ENCODE measurements around the gene ZBTB7C. TPM values are rescaled to one million over a fixed set of nuclear protein-coding genes. Genes with fewer than 3 reads are reported as not detected.

The ZBTB7C gene
- total and polyA plus RNA-seq, 10 of the 15 experiments (the other 5 are each of a cell fraction or from before 2014, with no cell fraction given), result under 0.01 to 0.08 (median 0.01) TPM; not detected in 7

GRCh38 chr18:48336332-48336731 is 72.9 kb downstream of the ZBTB7C start (continued):
- TF ChIP-seq MXI1 (IDR thresholded peaks at IDR 0.05; ENCODE audit: low read depth, low read length) (no peak), PAX5 (IDR thresholded peaks at IDR 0.05; ENCODE audit: borderline replicate concordance, low read depth, low read length) (no peak)

- no peaks in the 10 kb centered on the region for H3K36me3 ChIP-seq (ENCODE audit: control insufficient read depth in 2 of 2, insufficient read depth in 2 of 2, low read length in 1 of 2)
- SMC1A ChIA-PET (ENCODE audit: uncharacterized antibody, unreplicated experiment), result no interaction called here
- CTCF ChIA-PET, result no interaction called here
- intact Hi-C loops (cut with micrococcal nuclease; ENCODE audit: unreplicated experiment) (no loop called here), in situ Hi-C loops (cut with MboI) (no loop called here)
- TF ChIP-seq IKZF1 (conservative IDR thresholded peaks at IDR 0.05), result no peak
- FAIRE-seq, result no peak
- no peaks in the 10 kb centered on the region for H4K20me1 ChIP-seq (ENCODE audit: control insufficient read depth, insufficient read depth)
- 3% methylated on average over 4 of the region's 4 CpGs for WGBS (ENCODE audit: insufficient coverage, insufficient replicate concordance, low lambda C conversion rate, missing lambda C conversion rate)
- no TSS peak for BruUV-seq (replicated peaks)
- H3K4me1 ChIP-seq (ENCODE audit: control insufficient read depth, insufficient read depth, low read length), result no peaks in the 10 kb centered on the region
- H3K9me3 ChIP-seq (replicated peaks; ENCODE audit: control insufficient read depth, insufficient read depth, low read length), result no peaks in the 10 kb centered on the region; the same call in 2 of the 3 replicates
- POLR2A ChIA-PET, result no interaction called here
- no peak for ATAC-seq
- H3K9ac ChIP-seq (ENCODE audit: control insufficient read depth, insufficient read depth, low read length), result no peak overlapping the region
- no peak overlapping the region for H2AFZ ChIP-seq (ENCODE audit: control insufficient read depth, low read depth, low read length)
- H3K27ac ChIP-seq (ENCODE audit: control insufficient read depth, insufficient read depth), result no peak overlapping the region
- H3K4me2 ChIP-seq (ENCODE audit: control insufficient read depth, insufficient read depth), result no peak overlapping the region
- RAD21 ChIA-PET (ENCODE audit: unreplicated experiment), result no interaction called here
- H3K79me2 ChIP-seq (ENCODE audit: control insufficient read depth, insufficient read depth, low read length), result no peaks in the 10 kb centered on the region
- no peak for DNase-seq (ENCODE audit: low read depth, low spot score)
- H3K27me3 ChIP-seq (replicated peaks in 1 of 2; ENCODE audit: control insufficient read depth in 2 of 2, insufficient read depth in 2 of 2, low read length in 1 of 2), result peaks cover 0 to 2% of the 10 kb centered on the region in 2 experiments; a peak in 1 of 4 replicates
- H3K4me3 ChIP-seq, result no peak overlapping the region
Observed at GRCh38 chr18:48335829-48336228, 73.4 kb downstream of the ZBTB7C start.

GRCh38 chr18:48334845-48335244 is 74.3 kb downstream of the ZBTB7C start:
- ATAC-seq (no peak), FAIRE-seq (no peak), DNase-seq (ENCODE audit: low read depth, low spot score) (no peak)
- BruUV-seq (replicated peaks), result no TSS peak
- ChIA-PET CTCF (interaction anchor here (0.7 kb wide), 1 partner anchor 302 kb away, joined by 3 read pairs; no protein-coding TSS in a partner anchor), SMC1A (ENCODE audit: uncharacterized antibody, unreplicated experiment) (no interaction called here), RAD21 (ENCODE audit: unreplicated experiment) (no interaction called here), POLR2A (no interaction called here)
- intact Hi-C loops (cut with micrococcal nuclease; ENCODE audit: unreplicated experiment) (no loop called here), in situ Hi-C loops (cut with MboI) (no loop called here)
- Histone ChIP-seq H3K9me3 (replicated peaks; ENCODE audit: control insufficient read depth, insufficient read depth, low read length) (no peaks in the 10 kb centered on the region; the same call in 2 of the 3 replicates), H3K4me1 (ENCODE audit: control insufficient read depth, insufficient read depth, low read length) (no peaks in the 10 kb centered on the region), H3K9ac (ENCODE audit: control insufficient read depth, insufficient read depth, low read length) (no peak overlapping the region), H3K79me2 (ENCODE audit: control insufficient read depth, insufficient read depth, low read length) (no peaks in the 10 kb centered on the region), H3K4me3 (no peak overlapping the region), H4K20me1 (ENCODE audit: control insufficient read depth, insufficient read depth) (no peaks in the 10 kb centered on the region), H3K27me3 (replicated peaks in 1 of 2; ENCODE audit: control insufficient read depth in 2 of 2, insufficient read depth in 2 of 2, low read length in 1 of 2) (peaks cover 0 to 2% of the 10 kb centered on the region in 2 experiments; a peak in 1 of 4 replicates), H3K4me2 (ENCODE audit: control insufficient read depth, insufficient read depth) (no peak overlapping the region), H2AFZ (ENCODE audit: control insufficient read depth, low read depth, low read length) (no peak overlapping the region), H3K36me3 (ENCODE audit: control insufficient read depth in 2 of 2, insufficient read depth in 2 of 2, low read length in 1 of 2) (no peaks in the 10 kb centered on the region), H3K27ac (ENCODE audit: control insufficient read depth, insufficient read depth) (no peak overlapping the region)
- 38% methylated on average over 3 of the region's 3 CpGs for WGBS (ENCODE audit: insufficient coverage, insufficient replicate concordance, low lambda C conversion rate, missing lambda C conversion rate)
- TF ChIP-seq E4F1 (IDR thresholded peaks at IDR 0.05; ENCODE audit: borderline replicate concordance, partially characterized antibody) (no peak), FOS (IDR thresholded peaks at IDR 0.05; ENCODE audit: borderline replicate concordance, extremely low read depth, insufficient read length) (no peak), MLLT1 (IDR thresholded peaks at IDR 0.05) (no peak), HDGF (IDR thresholded peaks at IDR 0.05) (no peak), RELB (IDR thresholded peaks at IDR 0.05; ENCODE audit: low read depth) (no peak)

Data from GM12878 (cell line).